OCI-LY1 (cell line): ENCODE data around the gene AGPAT3.

ENCODE experiments used
- CTCF ChIP-seq: fragments of 200-600 bp; sonication (generic), shearing (Covaris generic); IDR thresholded peaks from 2 replicates; pipeline ENCODE4 v1.5.1; 2017; ENCODE audit warnings: mild to moderate bottlenecking, antibody characterized with exemption, low read length, moderate library complexity, mixed read lengths
- EZH2 ChIP-seq: fragments of 200-600 bp; sonication (generic), shearing (Covaris generic); IDR thresholded peaks from 2 replicates; pipeline ENCODE4 v1.8.0; 2017; ENCODE audit warnings: borderline replicate concordance, mixed run types, mild to moderate bottlenecking, antibody characterized with exemption, low read length, moderate library complexity, mixed read lengths

GRCh38 chr21:43931489-43931888, 66.5 kb downstream of the AGPAT3 start:
- TF ChIP-seq CTCF = no peak
- TF ChIP-seq EZH2 = no peak
